Type B pancreatic cell (in vitro differentiated cells): ENCODE data around the gene NCK2. TPM values are rescaled to one million over a fixed set of nuclear protein-coding genes. Genes with fewer than 3 reads are reported as not detected.

ENCODE experiments used
- DNase-seq: peaks from one replicate; pipeline ENCODE4 v3.0.0; 2021; ENCODE audit warnings: mixed read lengths; ENCODE audit not compliant: unreplicated experiment; ENCODE audit errors: extremely low spot score
- H3K27ac Mint-ChIP-seq: 2 replicates; pipeline ENCODE4 v1.8.0; 2021; ENCODE audit warnings: mild to moderate bottlenecking, mixed read lengths
- H3K27me3 Mint-ChIP-seq: 2 replicates; pipeline ENCODE4 v1.8.0; 2021; ENCODE audit warnings: mixed read lengths
- H3K36me3 Mint-ChIP-seq: 2 replicates; pipeline ENCODE4 v1.8.0; 2021; ENCODE audit warnings: mixed read lengths
- H3K4me1 Mint-ChIP-seq: one replicate; pipeline ENCODE4 v1.8.0; 2021; ENCODE audit warnings: mixed read lengths; ENCODE audit not compliant: unreplicated experiment
- H3K4me3 Mint-ChIP-seq: 2 replicates; pipeline ENCODE4 v1.8.0; 2021; ENCODE audit warnings: mild to moderate bottlenecking, mixed read lengths
- H3K9me3 Mint-ChIP-seq: 2 replicates; pipeline ENCODE4 v1.8.0; 2021; ENCODE audit warnings: mixed read lengths
- CTCF ChIP-seq: fragments of 200-600 bp; sonication (generic); conservative IDR thresholded peaks from 2 replicates; pipeline ENCODE4 v1.5.0; 2021; ENCODE audit warnings: antibody characterized with exemption, mild to moderate bottlenecking
- total RNA-seq: library from RNA; stranded (reverse); gene quantifications from 2 replicates; pipeline ENCODE4 v1.2.1, GENCODE V29; 2021; ENCODE audit warnings: low replicate concordance

NCK2 gene
- total RNA-seq, 1 donor from 2014 or later: 86.4 TPM

- TF ChIP-seq CTCF: no peak
- Mint-ChIP-seq H3K9me3 (no peaks in the 10 kb centered on the region), H3K4me1 (peaks cover 30% of the 10 kb centered on the region), H3K27ac (no peak overlapping the region), H3K4me3 (no peak overlapping the region), H3K36me3 (peaks cover 18% of the 10 kb centered on the region), H3K27me3 (no peaks in the 10 kb centered on the region)
- no peak for DNase-seq
Observed at GRCh38 chr2:105815401-105815800, 70.7 kb downstream of the NCK2 start.

- Mint-ChIP-seq H3K4me3 (no peak overlapping the region), H3K27ac (no peak overlapping the region), H3K36me3 (peaks cover 37% of the 10 kb centered on the region), H3K27me3 (no peaks in the 10 kb centered on the region), H3K9me3 (no peaks in the 10 kb centered on the region), H3K4me1 (peaks cover 33% of the 10 kb centered on the region)
- no peak for TF ChIP-seq CTCF
- DNase-seq: no peak
Observed at GRCh38 chr2:105820151-105820550, 75.4 kb downstream of the NCK2 start.

GRCh38 chr2:105820691-105821090 is 76.0 kb downstream of the NCK2 start:
- no peak overlapping the region for H3K27ac Mint-ChIP-seq
- no peaks in the 10 kb centered on the region for H3K9me3 Mint-ChIP-seq
- TF ChIP-seq CTCF: no peak
- DNase-seq: no peak
- H3K4me1 Mint-ChIP-seq: peaks cover 33% of the 10 kb centered on the region
- no peaks in the 10 kb centered on the region for H3K27me3 Mint-ChIP-seq
- peaks cover 37% of the 10 kb centered on the region for H3K36me3 Mint-ChIP-seq
- H3K4me3 Mint-ChIP-seq: no peak overlapping the region

GRCh38 chr2:105821428-105822125 is 76.9 kb downstream of the NCK2 start:
- Mint-ChIP-seq H3K27ac (peak overlapping the region; percentile 58), H3K27me3 (no peaks in the 10 kb centered on the region), H3K36me3 (peaks cover 43% of the 10 kb centered on the region), H3K9me3 (peaks cover 5% of the 10 kb centered on the region), H3K4me3 (no peak overlapping the region), H3K4me1 (peaks cover 33% of the 10 kb centered on the region)
- no peak for DNase-seq
- no peak for TF ChIP-seq CTCF

- H3K27me3 Mint-ChIP-seq: no peaks in the 10 kb centered on the region
- H3K27ac Mint-ChIP-seq: peak overlapping the region; percentile 68
Observed at GRCh38 chr2:105822186-105822585, 77.5 kb downstream of the NCK2 start.

More at GRCh38 chr2:105822186-105822585, 77.5 kb downstream of the NCK2 start:
- no peak for TF ChIP-seq CTCF
- Mint-ChIP-seq H3K36me3 (peaks cover 38% of the 10 kb centered on the region), H3K9me3 (peaks cover 6% of the 10 kb centered on the region), H3K4me1 (peaks cover 34% of the 10 kb centered on the region), H3K4me3 (no peak overlapping the region)
- no peak for DNase-seq
